ENCODE data around the gene ZNF212.

- TF ChIP-seq EZH2phosphoT487 (IDR thresholded peaks at IDR 0.05; ENCODE audit: borderline replicate concordance) (no peak), CTCF (conservative IDR thresholded peaks at IDR 0.05; ENCODE audit: low read length) (no peak)
These were observed 51.8 kb downstream of the ZNF212 start for GRCh38 chr7:149291036-149291780.

Measured in Loucy (cell line).